Sigmoid colon (tissue), 4 donors: ENCODE measurements around the gene LAIR1.

ENCODE experiments used
- EP300 ChIP-seq, 4 donors: sonication (generic); formaldehyde crosslinking; IDR thresholded peaks; one replicate each; pipeline ENCODE4 v1.6.1; 2017; ENCODE audit warnings: antibody characterized with exemption in 4 of 4
- POLR2A ChIP-seq, 2 donors: fragments of 450-650 bp; IDR thresholded peaks; one replicate each; pipeline ENCODE4 v1.6.1; 2016; ENCODE audit warnings: antibody characterized with exemption in 2 of 2, mild to moderate bottlenecking in 2 of 2, moderate library complexity in 2 of 2
- TF ChIP-seq, protein P1 (sequence below), 4 experiments: fragments of 450-650 bp in 3 of 4; fragments of 200-600 bp in 1 of 4; IDR thresholded peaks; one replicate each; pipeline ENCODE4 v1.5.1; 2016 to 2019; ENCODE audit warnings: antibody characterized with exemption in 4 of 4, mild to moderate bottlenecking in 3 of 4, moderate library complexity in 2 of 4

DNA sequence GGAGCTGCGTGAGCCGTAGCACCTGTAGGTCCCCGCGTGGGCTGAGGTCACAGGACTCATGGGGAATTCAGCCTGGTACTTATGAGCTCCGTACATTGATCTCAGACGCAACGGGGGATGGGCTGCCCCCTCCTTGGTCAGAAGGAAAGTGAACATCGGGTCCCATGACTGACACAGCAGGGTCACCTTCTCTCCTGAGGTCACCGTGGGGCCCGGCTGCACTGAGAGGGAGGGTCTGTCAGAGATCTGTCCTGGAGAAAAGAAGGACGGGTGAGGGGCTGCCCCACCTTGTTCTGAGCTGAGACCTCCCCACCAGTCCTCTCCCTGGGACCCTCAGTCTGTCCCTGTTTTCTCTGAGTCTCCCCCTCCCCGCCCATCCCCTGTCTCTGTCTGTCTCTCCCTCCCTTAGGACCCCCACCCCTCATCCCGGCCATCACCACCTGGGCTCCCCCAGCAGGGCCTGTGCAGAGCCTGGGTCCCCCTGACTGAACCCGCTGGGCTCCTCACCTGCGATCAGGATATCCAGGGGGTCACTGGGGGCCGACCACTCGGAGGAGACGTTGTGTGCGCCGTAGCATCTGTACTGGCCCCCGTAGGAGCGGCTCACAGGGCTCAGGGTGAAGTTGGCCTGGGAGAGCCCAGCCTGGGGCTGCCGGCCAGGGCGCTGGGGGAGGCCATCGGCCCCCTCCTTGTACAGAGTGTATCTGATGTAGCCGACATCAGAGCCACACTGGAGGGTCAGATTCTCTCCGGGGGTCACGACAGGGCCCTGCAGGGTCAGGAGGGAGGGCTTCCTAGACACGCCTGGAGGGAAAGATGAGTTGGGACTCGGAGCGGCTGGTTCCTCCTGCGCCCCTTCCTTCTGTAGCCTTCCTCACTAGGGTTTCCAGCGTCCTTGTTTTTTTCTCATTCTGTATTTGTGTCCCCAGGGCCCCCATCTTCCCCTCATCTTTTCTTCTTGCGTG is 27.6 kb downstream of the LAIR1 start:
- TF ChIP-seq, protein P1, sequence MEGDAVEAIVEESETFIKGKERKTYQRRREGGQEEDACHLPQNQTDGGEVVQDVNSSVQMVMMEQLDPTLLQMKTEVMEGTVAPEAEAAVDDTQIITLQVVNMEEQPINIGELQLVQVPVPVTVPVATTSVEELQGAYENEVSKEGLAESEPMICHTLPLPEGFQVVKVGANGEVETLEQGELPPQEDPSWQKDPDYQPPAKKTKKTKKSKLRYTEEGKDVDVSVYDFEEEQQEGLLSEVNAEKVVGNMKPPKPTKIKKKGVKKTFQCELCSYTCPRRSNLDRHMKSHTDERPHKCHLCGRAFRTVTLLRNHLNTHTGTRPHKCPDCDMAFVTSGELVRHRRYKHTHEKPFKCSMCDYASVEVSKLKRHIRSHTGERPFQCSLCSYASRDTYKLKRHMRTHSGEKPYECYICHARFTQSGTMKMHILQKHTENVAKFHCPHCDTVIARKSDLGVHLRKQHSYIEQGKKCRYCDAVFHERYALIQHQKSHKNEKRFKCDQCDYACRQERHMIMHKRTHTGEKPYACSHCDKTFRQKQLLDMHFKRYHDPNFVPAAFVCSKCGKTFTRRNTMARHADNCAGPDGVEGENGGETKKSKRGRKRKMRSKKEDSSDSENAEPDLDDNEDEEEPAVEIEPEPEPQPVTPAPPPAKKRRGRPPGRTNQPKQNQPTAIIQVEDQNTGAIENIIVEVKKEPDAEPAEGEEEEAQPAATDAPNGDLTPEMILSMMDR (IDR thresholded peaks at IDR 0.05), result no peak
- TF ChIP-seq POLR2A (IDR thresholded peaks at IDR 0.05) (no peak), EP300 (IDR thresholded peaks at IDR 0.05) (no peak)
